ENCODE results near the gene EFNA3.

Gene EFNA3

DNA sequence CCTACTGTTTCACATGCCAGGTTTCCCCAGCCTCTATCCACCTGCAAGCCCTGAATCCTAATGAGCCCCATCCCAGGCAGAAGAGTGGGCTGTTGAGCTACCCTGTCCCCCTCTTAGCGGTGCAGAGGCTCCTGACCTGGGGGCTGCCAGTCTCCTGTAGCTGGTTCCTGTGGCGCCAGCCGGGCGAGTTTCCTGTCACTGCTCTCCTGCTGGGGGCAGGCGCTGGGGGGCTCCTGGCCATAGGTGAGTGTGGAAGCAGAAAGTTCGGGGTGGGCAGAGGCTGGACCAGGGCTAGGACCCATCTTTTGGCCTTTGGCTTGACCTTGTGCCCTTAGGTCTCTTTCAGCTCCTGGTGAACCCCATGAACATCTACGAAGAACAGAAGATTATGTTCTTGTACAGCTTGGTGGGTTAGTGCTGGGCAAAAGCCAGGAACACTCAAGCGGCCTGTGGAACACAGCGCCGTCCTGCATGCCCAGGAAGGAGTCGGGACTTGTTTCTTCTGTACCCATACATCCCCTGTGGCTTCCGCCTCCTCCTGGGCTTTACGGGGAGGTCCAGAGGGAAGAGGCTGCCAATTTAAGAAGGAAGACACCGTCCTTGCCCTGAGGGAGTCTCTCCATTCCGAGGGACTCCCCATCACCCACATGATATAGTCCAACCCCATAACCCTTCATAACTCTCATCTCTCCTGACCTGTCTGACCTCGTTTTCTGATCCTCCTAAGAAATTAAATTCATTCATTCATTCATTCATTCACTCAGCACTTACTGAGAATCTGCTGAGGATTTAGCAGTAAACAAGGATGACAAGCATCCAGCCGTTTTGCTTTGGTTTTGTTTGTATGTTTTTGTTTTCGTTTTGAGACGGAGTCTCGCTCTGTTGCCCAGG, 44.1 kb upstream of the EFNA3 start:
- H3K4me3 ChIP-seq (ENCODE audit: low read depth, low read length), result no peak overlapping the region
- TF ChIP-seq, protein P1, sequence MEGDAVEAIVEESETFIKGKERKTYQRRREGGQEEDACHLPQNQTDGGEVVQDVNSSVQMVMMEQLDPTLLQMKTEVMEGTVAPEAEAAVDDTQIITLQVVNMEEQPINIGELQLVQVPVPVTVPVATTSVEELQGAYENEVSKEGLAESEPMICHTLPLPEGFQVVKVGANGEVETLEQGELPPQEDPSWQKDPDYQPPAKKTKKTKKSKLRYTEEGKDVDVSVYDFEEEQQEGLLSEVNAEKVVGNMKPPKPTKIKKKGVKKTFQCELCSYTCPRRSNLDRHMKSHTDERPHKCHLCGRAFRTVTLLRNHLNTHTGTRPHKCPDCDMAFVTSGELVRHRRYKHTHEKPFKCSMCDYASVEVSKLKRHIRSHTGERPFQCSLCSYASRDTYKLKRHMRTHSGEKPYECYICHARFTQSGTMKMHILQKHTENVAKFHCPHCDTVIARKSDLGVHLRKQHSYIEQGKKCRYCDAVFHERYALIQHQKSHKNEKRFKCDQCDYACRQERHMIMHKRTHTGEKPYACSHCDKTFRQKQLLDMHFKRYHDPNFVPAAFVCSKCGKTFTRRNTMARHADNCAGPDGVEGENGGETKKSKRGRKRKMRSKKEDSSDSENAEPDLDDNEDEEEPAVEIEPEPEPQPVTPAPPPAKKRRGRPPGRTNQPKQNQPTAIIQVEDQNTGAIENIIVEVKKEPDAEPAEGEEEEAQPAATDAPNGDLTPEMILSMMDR (IDR thresholded peaks at IDR 0.05; ENCODE audit: borderline replicate concordance, insufficient read depth, low read depth, low read length), result no peak

DNA sequence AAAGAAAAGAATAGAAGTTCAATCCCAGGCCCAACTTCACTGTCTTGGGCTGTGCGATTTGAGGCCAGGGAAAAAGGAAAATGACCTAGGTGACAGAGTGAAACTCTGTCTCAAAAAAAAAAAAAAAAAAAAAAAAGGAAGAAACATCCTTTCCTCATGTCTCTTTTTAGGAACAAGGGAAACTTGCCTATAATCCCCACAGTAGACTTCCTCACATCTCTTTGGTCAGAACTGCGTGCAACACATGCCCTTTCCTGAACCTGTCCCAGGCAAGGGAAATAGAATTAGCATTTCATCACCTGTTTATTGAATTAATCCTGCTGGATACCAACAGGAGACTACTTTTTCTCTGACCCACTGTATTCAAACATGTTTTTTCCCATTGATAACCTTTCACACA, 42.7 kb upstream of the EFNA3 start:
- TF ChIP-seq, protein P1 (IDR thresholded peaks at IDR 0.05; ENCODE audit: borderline replicate concordance, insufficient read depth, low read depth, low read length), result no peak
- H3K4me3 ChIP-seq (ENCODE audit: low read depth, low read length), result no peak overlapping the region

DNA sequence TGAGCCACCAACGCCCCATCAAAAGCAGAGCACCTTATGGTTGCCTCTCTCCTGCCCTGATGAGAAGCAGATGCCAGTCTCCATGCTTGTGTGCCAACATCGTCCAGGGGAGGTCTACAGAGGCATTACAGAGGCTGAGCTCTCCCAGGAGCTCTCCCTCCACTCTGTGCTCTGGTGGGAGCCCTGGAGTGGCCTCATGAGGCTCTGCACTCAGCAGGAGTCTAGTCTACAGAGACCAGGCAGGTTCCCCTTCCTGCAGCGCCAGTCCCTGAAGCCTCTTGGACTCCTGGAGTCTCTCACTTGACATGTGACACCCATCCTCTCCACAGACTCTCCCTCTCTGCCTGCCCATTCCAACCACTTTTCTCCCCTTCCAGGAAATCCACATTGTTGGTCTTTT, 41.6 kb upstream of the EFNA3 start:
- H3K4me3 ChIP-seq (ENCODE audit: low read depth, low read length), result no peak overlapping the region
- TF ChIP-seq, protein P1 (IDR thresholded peaks at IDR 0.05; ENCODE audit: borderline replicate concordance, insufficient read depth, low read depth, low read length), result no peak

DNA sequence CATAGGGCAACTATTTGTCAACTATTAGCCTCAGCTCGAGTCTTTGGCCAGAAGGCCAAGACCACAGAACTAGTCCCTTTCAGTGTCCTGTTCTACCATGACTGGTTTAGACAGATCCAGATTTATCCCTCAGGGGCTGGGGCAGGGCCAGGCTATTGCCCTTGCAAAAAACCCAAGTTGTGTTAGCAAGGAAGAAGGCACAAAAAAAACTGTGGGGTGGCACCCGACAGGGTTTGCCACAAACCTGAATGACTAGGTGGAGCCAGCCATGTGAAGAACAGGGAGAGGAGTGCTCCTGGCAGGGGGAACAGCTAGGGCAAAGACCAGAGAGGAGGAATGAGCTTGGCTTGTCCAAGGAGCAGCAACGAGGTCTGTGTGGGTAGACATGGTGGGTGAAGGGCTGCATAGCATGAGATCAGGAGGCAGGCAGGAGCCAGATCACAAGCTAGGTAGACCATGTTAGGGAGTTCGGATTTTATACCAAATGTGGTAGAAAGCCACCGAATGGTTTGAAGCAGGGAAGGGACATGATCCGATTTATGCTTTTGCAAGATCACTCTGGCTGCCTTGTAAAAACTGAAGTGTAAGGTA, 40.7 kb upstream of the EFNA3 start:
- TF ChIP-seq, protein P1 (IDR thresholded peaks at IDR 0.05; ENCODE audit: borderline replicate concordance, insufficient read depth, low read depth, low read length), result no peak
- no peak overlapping the region for H3K4me3 ChIP-seq (ENCODE audit: low read depth, low read length)

DNA sequence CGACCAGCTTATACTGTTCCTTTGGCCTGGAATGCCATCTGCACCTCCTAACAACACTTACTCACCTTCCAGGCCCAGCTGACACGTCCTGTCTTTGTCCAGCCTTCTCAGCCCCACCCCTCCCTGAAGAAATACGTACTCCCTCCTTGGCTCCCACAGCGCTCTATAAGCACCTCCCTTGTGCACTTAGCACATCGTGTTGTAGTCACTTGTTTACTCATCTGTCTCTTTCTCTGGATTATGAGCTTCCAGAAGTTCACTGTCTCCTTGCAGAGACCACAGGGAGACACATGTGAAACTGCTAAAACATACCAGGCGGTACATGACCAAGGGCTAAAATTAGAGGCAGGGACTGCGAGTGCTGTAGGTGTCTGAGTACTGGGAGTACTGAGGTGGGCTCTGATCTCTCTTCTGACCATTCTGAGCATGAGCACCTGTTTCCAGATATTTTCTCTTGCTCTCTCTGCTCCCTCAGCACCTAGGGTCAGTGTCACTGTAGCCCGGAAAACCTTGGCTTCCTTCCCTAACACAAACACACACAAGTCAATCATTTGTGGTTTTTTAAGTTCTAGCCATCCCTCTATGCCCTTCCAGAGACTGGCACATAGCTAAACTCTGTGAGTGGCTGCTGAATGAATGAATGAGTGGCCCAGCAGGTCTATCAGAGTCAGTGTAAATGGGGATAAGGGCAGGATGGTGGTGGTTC, 39.9 kb upstream of the EFNA3 start:
- H3K4me3 ChIP-seq (ENCODE audit: low read depth, low read length), result no peak overlapping the region
- TF ChIP-seq, protein P1 (IDR thresholded peaks at IDR 0.05; ENCODE audit: borderline replicate concordance, insufficient read depth, low read depth, low read length), result no peak

DNA sequence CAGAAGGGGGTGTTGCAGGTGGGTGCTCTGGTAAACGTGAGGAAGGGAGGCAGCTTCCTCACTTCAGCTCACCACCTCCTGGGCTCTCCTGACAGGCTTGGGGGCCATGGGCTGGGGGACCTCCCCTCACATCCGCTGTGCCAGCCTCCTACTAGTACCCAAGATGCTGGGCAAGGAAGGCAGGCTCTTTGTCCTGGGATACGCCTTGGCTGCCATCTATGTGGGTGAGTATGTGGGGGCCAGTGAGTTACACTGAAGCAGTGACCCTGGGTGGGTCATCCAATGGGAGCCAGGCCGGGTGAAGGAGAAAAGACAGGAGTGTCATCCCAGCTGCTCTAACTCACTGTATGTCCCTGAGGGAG, 39.3 kb upstream of the EFNA3 start:
- no peak overlapping the region for H3K4me3 ChIP-seq (ENCODE audit: low read depth, low read length)
- TF ChIP-seq, protein P1 (IDR thresholded peaks at IDR 0.05; ENCODE audit: borderline replicate concordance, insufficient read depth, low read depth, low read length), result no peak

All from GM12875 (cell line).